Stomach (tissue), 9 donors: ENCODE measurements around the gene KCNH1. TPM values are rescaled to one million over a fixed set of nuclear protein-coding genes. Genes with fewer than 3 reads are reported as not detected.

Experiments used
- DNase-seq, 2 donors: peaks; one replicate each; pipeline versions ENCODE4 v3.0.0 to v3.0.0-alpha.2; 2013 to 2019
- H3K27ac ChIP-seq, 5 donors: fragments of 200-600 bp in 4 of 5; sonication (generic) in 4 of 5; one replicate each; pipeline ENCODE4 v1.5.1; 2013 to 2019; ENCODE audit warnings: mild to moderate bottlenecking in 1 of 5, moderate library complexity in 1 of 5
- H3K27me3 ChIP-seq, 3 donors: fragments of 200-600 bp; sonication (generic); one replicate each; pipeline ENCODE4 v1.5.1; 2017 to 2019; ENCODE audit warnings: mixed run types in 1 of 3
- H3K36me3 ChIP-seq, 4 donors: fragments of 200-600 bp; sonication (generic); 1 replicate in 3 of 4; 2 replicates in 1 of 4; pipeline ENCODE4 v1.5.1; 2016 to 2019
- H3K4me1 ChIP-seq, 4 donors: fragments of 200-600 bp; sonication (generic); one replicate each; pipeline ENCODE4 v1.5.1; 2016 to 2019
- H3K4me3 ChIP-seq, 4 donors: fragments of 200-600 bp; sonication (generic) in 3 of 4; one replicate each; pipeline ENCODE4 v1.5.1; 2016 to 2019; ENCODE audit warnings: mild to moderate bottlenecking in 1 of 4
- H3K9me3 ChIP-seq, 4 donors: fragments of 200-600 bp; sonication (generic); one replicate each; pipeline ENCODE4 v1.5.1; 2016 to 2019
- EP300 ChIP-seq: sonication (generic); formaldehyde crosslinking; IDR thresholded peaks from one replicate; pipeline ENCODE4 v1.6.1; 2017; ENCODE audit warnings: antibody characterized with exemption
- POLR2A ChIP-seq, 4 donors: fragments of 450-650 bp; IDR thresholded peaks; one replicate each; pipeline ENCODE4 v1.6.1; 2016; ENCODE audit warnings: antibody characterized with exemption in 4 of 4, control low read depth in 2 of 4, mild to moderate bottlenecking in 1 of 4, moderate library complexity in 1 of 4
- POLR2AphosphoS5 ChIP-seq, 3 donors: sonication (generic); formaldehyde crosslinking; IDR thresholded peaks; one replicate each; pipeline ENCODE4 v1.6.1; 2016; ENCODE audit warnings: antibody characterized with exemption in 3 of 3
- WGBS, 5 donors: extraction: QIAGEN DNeasy Blood & Tissue Kit in 3 of 5; methylation state at CpG; one replicate each; pipeline versions ENCODE4 v1.1.5 to v1.1.7; 2013 to 2018; 5-methylcytosine and 5-hydroxymethylcytosine counted together
- intact Hi-C: fragments of 100-400 bp; cut with DNase I; formaldehyde crosslinking; loops from one replicate; pipeline ENCODE4 v1.15.1; 2023; ENCODE audit warnings: low total_unique reads
- polyA plus RNA-seq, 3 donors: library from polyadenylated mRNA; stranded (reverse); fragments of 200-250 nt; gene quantifications; one replicate each; pipeline ENCODE4 v1.2.3, GENCODE V29; 2013
- total RNA-seq, 5 donors: library from RNA; depleted of rRNA; stranded (reverse); fragments of >200 nt; gene quantifications; one replicate each; pipeline versions ENCODE4 v1.1.0 to v1.2.3, GENCODE V29; 2014 to 2016
- TF ChIP-seq, protein P1 (sequence below), 7 experiments: fragments of 450-650 bp in 4 of 7; fragments of 200-600 bp in 3 of 7; sonication (generic) in 3 of 7; IDR thresholded peaks; one replicate each; pipeline ENCODE4 v1.5.1; 2016 to 2019; ENCODE audit warnings: antibody characterized with exemption in 7 of 7, control low read depth in 2 of 7, mild to moderate bottlenecking in 1 of 7
- donor health status: healthy with polysubstance abuse.
- donor health status: Bipolar disorder and iron deficiency.
- donor health status: healthy.

The KCNH1 gene
- total and polyA plus RNA-seq, 8 donors: 0.10 to 6.8 (median 3.2) TPM; not detected in 1

DNA sequence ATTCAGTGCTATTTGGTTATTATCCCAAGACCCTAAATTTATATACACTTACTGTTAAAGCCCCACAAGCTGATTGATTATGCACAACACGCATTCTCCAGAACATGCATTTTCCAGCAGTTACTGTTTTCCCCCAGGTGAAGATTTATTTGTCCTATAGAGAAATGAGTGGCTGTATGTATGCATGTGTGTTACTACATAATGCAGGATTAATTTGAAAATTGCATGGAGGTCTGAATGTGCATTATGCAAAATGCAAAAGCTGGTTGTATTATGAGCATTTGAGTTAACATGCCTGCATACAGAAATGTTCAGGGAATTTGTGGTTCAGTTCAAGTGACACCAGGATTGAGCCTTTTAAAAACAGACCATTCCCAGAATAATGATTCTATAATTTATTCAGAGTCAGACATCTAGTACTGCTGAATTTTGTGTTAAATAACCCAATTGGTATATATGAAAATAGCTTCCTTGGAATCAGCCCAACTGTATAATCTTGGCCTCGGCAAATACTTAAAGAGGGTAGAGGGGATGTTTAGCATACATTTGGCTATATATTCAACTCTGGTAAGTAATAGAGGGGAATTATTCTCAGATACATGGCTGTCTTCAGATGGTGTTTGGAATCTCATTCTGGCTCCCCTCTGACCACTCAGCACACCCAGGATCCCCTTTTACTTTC, 485.2 kb downstream of the KCNH1 start:
- TF ChIP-seq POLR2A (IDR thresholded peaks at IDR 0.05) (no peak), EP300 (no peak), POLR2AphosphoS5 (IDR thresholded peaks at IDR 0.05) (no peak)
- TF ChIP-seq, protein P1, sequence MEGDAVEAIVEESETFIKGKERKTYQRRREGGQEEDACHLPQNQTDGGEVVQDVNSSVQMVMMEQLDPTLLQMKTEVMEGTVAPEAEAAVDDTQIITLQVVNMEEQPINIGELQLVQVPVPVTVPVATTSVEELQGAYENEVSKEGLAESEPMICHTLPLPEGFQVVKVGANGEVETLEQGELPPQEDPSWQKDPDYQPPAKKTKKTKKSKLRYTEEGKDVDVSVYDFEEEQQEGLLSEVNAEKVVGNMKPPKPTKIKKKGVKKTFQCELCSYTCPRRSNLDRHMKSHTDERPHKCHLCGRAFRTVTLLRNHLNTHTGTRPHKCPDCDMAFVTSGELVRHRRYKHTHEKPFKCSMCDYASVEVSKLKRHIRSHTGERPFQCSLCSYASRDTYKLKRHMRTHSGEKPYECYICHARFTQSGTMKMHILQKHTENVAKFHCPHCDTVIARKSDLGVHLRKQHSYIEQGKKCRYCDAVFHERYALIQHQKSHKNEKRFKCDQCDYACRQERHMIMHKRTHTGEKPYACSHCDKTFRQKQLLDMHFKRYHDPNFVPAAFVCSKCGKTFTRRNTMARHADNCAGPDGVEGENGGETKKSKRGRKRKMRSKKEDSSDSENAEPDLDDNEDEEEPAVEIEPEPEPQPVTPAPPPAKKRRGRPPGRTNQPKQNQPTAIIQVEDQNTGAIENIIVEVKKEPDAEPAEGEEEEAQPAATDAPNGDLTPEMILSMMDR (IDR thresholded peaks at IDR 0.05): no peak
- Histone ChIP-seq H3K4me3 (no peak overlapping the region), H3K36me3 (no peaks in the 10 kb centered on the region), H3K9me3 (no peaks in the 10 kb centered on the region), H3K27ac (no peak overlapping the region), H3K4me1 (peaks cover 0 to 10% (median 0%) of the 10 kb centered on the region in 4 donors), H3K27me3 (no peaks in the 10 kb centered on the region)
- intact Hi-C loops: no loop called here
- no peak for DNase-seq
- WGBS, 5 donors: 61 to 97% (median 92%) methylated on average over 2 of the region's 2 CpGs

DNA sequence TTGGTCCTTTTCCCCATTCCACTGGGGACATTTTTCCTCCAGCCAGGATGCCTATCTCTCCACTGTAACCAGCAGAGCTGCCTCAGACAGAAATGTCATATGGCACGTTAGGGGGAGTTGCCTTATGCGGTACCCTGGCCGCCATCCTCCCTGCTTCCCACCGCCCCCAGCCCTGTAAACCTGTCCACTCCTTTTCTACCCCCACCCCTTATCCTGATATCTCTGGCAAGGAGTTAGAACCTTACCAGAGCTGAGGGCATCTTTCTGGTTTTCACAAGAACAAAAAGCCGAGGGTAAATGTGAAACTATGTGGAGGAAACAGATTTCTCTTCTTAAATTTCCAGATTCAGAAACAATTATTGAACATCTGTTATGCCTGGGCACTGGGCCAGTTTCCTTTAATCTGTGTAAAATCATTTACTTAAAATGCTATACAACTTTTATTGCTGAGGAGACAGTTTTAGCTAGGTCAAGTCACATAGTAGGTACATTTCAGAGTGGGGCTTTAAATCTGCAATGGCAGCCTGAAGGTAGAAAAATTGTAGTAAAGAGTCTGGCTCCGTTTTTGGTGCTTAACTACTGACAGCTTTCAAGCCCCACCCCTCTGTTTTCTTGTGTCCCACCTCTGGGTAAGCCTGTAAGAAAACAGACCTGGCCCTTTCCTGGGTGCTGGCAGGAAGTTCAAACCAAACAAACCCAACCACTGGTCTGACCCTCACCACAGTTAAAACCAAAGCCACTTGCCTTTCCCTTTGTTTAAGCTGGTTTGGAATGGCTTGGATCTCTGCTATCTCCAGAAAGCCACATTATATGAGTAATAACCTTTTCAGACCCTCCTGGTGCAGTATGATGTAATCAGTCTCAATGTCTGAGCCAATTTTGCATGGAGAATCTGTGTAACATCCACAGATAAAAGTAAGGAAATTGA, 486.3 kb downstream of the KCNH1 start:
- DNase-seq: no peak
- Histone ChIP-seq H3K27me3 (no peaks in the 10 kb centered on the region), H3K4me1 (peaks cover 0 to 10% (median 0%) of the 10 kb centered on the region in 4 donors), H3K9me3 (no peaks in the 10 kb centered on the region), H3K4me3 (no peak overlapping the region), H3K27ac (no peak overlapping the region), H3K36me3 (no peaks in the 10 kb centered on the region)
- intact Hi-C loops: no loop called here
- 67 to 77% (median 75%) methylated on average over 6 of the region's 6 CpGs for WGBS, 5 donors
- TF ChIP-seq POLR2AphosphoS5 (IDR thresholded peaks at IDR 0.05): no peak
- TF ChIP-seq, protein P1 (IDR thresholded peaks at IDR 0.05): no peak
- no peak for TF ChIP-seq POLR2A (IDR thresholded peaks at IDR 0.05)
- TF ChIP-seq EP300: no peak

DNA sequence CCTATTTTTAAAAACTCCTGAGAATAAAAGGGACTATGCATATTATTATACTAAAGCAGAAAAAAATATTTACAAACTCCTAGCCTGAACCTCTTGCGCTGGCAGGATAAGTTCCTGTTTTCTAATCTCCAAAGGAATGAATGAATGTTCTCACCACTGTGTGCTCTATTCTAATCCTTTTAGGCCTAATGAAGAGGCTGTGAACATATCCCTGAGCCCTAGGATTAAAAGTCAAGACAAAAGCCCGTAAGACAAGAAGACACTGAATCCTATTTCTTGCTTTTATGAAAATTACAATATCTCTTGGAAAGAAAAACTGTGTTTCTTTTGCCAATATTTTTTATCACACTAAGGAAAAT, 487.7 kb downstream of the KCNH1 start:
- 60 to 64% (median 62%) methylated on average over 2 of the region's 2 CpGs for WGBS, 5 donors
- Histone ChIP-seq H3K36me3 (no peaks in the 10 kb centered on the region), H3K27ac (no peak overlapping the region), H3K4me1 (peaks cover 0 to 10% (median 0%) of the 10 kb centered on the region in 4 donors), H3K4me3 (no peak overlapping the region), H3K9me3 (no peaks in the 10 kb centered on the region), H3K27me3 (no peaks in the 10 kb centered on the region)
- TF ChIP-seq, protein P1 (IDR thresholded peaks at IDR 0.05): no peak
- no peak for TF ChIP-seq POLR2AphosphoS5 (IDR thresholded peaks at IDR 0.05)
- TF ChIP-seq EP300: no peak
- TF ChIP-seq POLR2A (IDR thresholded peaks at IDR 0.05): no peak
- DNase-seq: no peak
- intact Hi-C loops: no loop called here

DNA sequence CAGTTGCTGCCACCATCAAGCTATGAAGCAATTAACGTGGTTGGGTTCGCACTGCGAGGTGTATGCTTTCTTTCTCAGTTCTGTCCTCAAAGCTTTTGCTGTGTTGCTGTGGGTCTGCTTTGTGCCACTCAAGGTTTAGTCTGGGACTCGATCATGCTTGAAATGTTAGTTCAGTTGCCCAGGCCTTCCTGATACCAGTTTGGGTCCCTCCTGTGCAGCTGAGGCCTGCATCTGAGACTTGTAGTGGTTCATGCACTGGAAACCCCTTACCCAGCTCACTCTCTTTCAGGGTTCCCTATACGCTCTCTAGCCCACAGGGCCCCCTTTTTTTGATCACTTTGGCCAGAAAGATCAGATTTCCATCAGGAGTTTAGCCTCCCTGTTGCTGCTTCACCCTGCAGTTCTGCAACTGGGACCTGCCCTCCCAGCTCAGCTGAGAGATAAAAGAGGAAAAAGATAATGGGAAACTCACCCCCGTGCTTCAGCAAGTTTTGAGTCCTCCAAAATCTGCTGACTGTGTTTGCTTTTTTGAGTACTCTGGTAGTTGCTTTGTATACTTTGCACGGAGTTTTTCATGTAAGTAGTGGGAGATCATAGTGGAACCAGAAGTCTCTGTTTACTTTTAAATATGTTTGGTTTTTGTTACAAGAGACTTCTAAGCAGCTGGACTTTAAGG, 488.2 kb downstream of the KCNH1 start:
- H3K4me1 ChIP-seq: peaks cover 0 to 10% (median 0%) of the 10 kb centered on the region in 4 donors
- no peak overlapping the region for H3K4me3 ChIP-seq
- H3K27ac ChIP-seq: no peak overlapping the region
- TF ChIP-seq, protein P1 (IDR thresholded peaks at IDR 0.05): no peak
- TF ChIP-seq EP300 (no peak), POLR2AphosphoS5 (IDR thresholded peaks at IDR 0.05) (no peak), POLR2A (IDR thresholded peaks at IDR 0.05) (no peak)
- H3K9me3 ChIP-seq: no peaks in the 10 kb centered on the region
- DNase-seq: no peak
- H3K36me3 ChIP-seq: no peaks in the 10 kb centered on the region
- WGBS, 5 donors: 64 to 72% (median 69%) methylated on average over 7 of the region's 7 CpGs
- no peaks in the 10 kb centered on the region for H3K27me3 ChIP-seq
- intact Hi-C loops: no loop called here
